ENCODE results near the gene NVL. TPM values are rescaled to one million over a fixed set of nuclear protein-coding genes. Genes with fewer than 3 reads are reported as not detected.
"Not testable (repeated sequence)": the region's sequence is repeated elsewhere in the genome, so short reads cannot be mapped to it uniquely, and the experiment has no call there.

NVL gene
- total RNA-seq, 1 experiment from 2014 or later: 33.4 TPM

DNA sequence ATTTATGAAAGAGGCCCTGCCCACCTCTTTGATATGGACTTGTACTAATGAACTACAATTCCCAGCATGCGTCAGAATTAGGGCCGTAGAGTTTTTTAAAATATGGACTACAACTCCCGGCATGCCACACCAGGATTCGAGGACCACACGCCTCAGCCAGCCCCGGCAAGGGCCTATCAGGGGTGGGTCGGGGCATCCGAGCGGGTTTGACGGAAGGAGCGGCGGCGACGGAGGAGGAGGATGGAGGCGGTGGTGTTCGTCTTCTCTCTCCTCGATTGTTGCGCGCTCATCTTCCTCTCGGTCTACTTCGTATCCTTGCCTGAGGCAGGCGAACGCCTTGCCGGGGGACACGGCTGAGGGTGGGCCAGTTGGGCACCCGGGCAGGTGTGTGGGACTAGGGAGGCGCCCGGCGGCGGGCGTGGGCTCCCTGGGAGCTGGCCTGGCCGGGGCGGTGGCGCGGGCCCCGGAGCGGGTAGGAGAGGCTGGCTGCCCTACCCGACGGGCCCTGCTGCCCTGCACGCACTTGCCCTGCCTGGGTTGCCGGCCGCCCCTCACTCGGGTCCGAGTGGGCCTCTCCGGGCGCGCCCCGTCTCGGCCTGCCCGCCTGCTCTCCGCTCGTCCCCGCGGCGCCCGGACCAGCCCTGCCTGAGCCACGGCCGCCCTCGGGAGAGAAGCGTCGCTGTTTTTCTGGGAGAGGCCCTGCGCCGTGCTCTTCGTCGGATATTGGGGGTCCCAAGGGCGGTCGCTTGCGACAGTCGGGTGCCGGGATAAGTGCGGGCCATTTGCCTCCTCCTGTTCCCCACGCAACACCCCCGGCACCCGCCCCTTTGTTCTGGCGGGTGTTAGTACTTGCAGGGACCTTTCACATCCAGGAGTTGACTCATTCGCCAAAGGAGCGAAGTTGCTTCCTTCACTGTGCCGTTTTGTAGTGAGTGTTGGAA lies 27.0 kb upstream of the NVL start, which contains the start of gene CNIH4 (continued):
- TF ChIP-seq, protein P1, sequence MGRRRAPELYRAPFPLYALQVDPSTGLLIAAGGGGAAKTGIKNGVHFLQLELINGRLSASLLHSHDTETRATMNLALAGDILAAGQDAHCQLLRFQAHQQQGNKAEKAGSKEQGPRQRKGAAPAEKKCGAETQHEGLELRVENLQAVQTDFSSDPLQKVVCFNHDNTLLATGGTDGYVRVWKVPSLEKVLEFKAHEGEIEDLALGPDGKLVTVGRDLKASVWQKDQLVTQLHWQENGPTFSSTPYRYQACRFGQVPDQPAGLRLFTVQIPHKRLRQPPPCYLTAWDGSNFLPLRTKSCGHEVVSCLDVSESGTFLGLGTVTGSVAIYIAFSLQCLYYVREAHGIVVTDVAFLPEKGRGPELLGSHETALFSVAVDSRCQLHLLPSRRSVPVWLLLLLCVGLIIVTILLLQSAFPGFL (CRISPR knock-in tag; IDR thresholded peaks at IDR 0.05; ENCODE audit: borderline replicate concordance): no peak
- no peak for TF ChIP-seq ELF4 (CRISPR knock-in tag; IDR thresholded peaks at IDR 0.05; ENCODE audit: low read depth)

DNA sequence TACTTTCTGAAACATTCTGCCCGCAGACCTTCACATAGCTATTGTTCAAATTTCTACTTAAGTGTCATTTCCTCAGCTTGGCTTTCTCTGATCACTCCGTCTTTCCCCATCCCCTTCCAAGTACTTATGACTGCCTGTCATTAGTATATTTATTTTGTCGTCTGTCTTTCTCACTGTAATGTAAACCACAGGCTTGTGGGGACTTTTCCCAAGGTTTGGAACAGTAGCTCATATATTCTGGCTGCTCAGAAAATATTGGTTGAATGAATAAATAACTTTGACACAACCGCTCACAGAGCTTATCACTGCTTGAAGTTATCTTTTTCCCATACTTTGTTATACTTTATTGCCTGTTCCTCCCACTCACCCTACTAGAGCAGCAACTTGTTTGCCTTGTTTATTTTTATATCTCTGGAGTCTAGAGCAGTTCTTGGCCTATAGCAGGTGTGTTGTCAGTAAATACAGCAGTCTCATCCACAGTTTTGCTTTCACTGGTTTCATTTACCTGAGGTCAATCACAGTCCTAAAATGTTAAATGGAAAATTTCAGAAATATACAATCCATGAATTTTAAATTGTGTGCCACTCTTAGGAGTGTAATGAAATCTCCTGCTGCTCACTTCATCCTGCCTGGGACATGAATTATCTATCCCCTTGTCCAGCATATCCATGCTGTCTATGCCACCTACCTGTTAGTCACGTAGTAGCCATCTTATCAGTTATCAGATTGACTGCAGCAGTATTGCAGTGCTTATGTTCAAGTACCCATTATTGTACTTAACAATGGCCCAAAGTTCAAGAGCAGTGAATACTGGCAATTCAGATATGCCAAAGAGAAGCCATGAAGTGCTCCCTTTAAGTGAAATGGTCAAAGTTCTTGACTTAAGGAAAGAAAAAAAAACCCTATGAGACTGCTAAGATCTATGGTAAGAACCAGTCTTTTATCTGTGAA lies 24.3 kb upstream of the NVL start:
- Mint-ChIP-seq H3K4me1 (peaks cover 16% of the 10 kb centered on the region), H3K27ac (no peak overlapping the region), H3K36me3 (peaks cover 10% of the 10 kb centered on the region), H3K9me3 (peaks cover 13% of the 10 kb centered on the region), H3K27me3 (ENCODE audit: low read depth) (peaks cover 3% of the 10 kb centered on the region; the same call in 1 of the 2 replicates), H3K4me3 (no peak overlapping the region)
- POLR2A ChIA-PET: interaction anchor here (0.6 kb wide), 1 partner anchor 203 kb away, joined by 4 read pairs; no protein-coding TSS in a partner anchor
- TF ChIP-seq ATF1 (CRISPR knock-in tag; IDR thresholded peaks at IDR 0.05) (no peak), SOX15 (CRISPR knock-in tag; IDR thresholded peaks at IDR 0.05) (no peak), ZNF396 (CRISPR knock-in tag; IDR thresholded peaks at IDR 0.05; ENCODE audit: borderline replicate concordance) (no peak)
- TF ChIP-seq, protein P2, sequence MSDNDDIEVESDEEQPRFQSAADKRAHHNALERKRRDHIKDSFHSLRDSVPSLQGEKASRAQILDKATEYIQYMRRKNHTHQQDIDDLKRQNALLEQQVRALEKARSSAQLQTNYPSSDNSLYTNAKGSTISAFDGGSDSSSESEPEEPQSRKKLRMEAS (CRISPR knock-in tag; IDR thresholded peaks at IDR 0.05): no peak
- DNase-seq (ENCODE audit: low spot score) (no peak), ATAC-seq (no peak)
- CTCF ChIA-PET: no interaction called here

DNA sequence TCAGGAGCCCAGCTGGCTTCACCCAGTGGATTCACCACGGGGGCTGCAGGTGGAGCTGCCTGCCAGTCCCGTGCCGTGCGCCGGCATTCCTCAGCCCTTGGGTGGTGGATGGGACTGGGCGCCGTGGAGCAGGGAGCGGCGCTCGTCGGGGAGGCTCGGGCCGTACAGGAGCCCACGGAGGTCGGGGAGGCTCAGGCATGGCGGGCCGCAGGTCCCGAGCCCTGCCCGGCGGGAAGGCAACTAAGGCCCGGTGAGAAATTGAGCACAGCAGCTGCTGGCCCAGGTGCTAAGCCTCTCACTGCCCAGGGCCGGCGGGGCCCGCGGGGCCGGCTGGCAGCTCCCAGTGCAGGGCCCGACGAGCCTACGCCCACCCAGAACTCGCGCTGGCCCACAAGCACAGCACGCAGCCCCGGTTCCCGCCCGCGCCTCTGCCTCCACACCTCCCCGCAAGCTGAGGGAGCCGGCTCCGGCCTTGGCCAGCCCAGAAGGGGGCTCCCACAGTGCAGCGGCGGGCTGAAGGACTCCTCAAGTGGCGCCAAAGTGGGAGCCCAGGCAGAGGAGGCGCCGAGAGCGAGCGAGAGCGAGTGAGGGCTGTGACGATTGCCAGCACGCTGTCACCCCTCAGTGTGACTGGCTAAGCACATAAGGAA lies 22.6 kb upstream of the NVL start:
- CTCF ChIA-PET; H3K4me1 Mint-ChIP-seq; H3K27ac Mint-ChIP-seq; POLR2A ChIA-PET; H3K4me3 Mint-ChIP-seq; H3K27me3 Mint-ChIP-seq (ENCODE audit: low read depth); DNase-seq (ENCODE audit: low spot score); ATAC-seq: not testable (repeated sequence)
- Mint-ChIP-seq H3K9me3 (peaks cover 17% of the 10 kb centered on the region), H3K36me3 (peaks cover 13% of the 10 kb centered on the region)

DNA sequence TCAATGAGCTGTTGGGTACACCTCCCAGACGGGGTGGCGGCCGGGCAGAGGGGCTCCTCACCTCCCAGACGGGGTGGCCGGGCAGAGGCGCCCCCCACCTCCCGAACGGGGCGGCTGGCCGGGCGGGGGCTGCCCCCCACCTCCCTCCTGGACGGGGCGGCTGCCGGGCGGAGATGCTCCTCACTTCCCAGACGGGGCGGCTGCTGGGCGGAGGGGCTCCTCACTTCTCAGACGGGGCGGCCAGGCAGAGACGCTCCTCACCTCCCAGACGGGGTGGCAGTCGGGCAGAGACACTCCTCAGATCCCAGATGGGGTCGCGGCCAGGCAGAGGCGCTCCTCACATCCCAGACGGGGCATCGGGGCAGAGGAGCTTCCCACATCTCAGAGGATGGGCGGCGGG lies 19.7 kb upstream of the NVL start:
- ATAC-seq; DNase-seq (ENCODE audit: low spot score); H3K27me3 Mint-ChIP-seq (ENCODE audit: low read depth); H3K4me3 Mint-ChIP-seq; H3K4me1 Mint-ChIP-seq; H3K27ac Mint-ChIP-seq; POLR2A ChIA-PET; CTCF ChIA-PET: not testable (repeated sequence)
- Mint-ChIP-seq H3K36me3 (peaks cover 17% of the 10 kb centered on the region), H3K9me3 (peaks cover 20% of the 10 kb centered on the region)

DNA sequence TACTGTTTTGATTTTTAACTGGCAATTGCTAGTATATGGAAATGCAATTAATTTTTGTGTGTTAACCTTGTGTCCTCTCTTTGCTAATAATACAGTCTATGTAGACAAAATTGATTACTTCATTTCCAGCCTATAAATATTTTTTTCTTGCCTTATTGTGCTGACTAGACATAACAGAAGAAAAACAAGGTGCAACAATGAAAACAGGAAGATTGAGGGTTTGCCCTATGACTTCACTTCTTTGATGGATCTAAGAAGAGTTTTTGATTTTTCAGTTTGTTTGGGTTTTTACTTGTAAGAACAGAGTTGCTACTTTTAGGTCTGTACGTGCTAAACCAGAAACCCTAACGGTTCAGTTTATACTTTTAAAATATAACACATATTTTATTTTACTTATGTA lies 18.2 kb upstream of the NVL start:
- Mint-ChIP-seq H3K4me3 (no peak overlapping the region), H3K4me1 (no peaks in the 10 kb centered on the region), H3K27me3 (ENCODE audit: low read depth) (peaks cover 7% of the 10 kb centered on the region), H3K27ac (no peak overlapping the region), H3K36me3 (peaks cover 32% of the 10 kb centered on the region), H3K9me3 (peaks cover 31% of the 10 kb centered on the region)
- DNase-seq (ENCODE audit: low spot score) (no peak), ATAC-seq (no peak)
- ChIA-PET CTCF (no interaction called here), POLR2A (no interaction called here)
- no peak for TF ChIP-seq NR3C1 (CRISPR knock-in tag; conservative IDR thresholded peaks at IDR 0.05; ENCODE audit: low read depth)
- TF ChIP-seq NFATC4 (CRISPR knock-in tag; IDR thresholded peaks at IDR 0.05): no peak
- no peak for TF ChIP-seq SOX15 (CRISPR knock-in tag; IDR thresholded peaks at IDR 0.05)
- TF ChIP-seq CREM (CRISPR knock-in tag; IDR thresholded peaks at IDR 0.05): no peak
- TF ChIP-seq IRF2 (CRISPR knock-in tag; IDR thresholded peaks at IDR 0.05; ENCODE audit: borderline replicate concordance, low read depth): no peak
- TF ChIP-seq NR1H2 (CRISPR knock-in tag; IDR thresholded peaks at IDR 0.05): no peak
- TF ChIP-seq, protein P3, sequence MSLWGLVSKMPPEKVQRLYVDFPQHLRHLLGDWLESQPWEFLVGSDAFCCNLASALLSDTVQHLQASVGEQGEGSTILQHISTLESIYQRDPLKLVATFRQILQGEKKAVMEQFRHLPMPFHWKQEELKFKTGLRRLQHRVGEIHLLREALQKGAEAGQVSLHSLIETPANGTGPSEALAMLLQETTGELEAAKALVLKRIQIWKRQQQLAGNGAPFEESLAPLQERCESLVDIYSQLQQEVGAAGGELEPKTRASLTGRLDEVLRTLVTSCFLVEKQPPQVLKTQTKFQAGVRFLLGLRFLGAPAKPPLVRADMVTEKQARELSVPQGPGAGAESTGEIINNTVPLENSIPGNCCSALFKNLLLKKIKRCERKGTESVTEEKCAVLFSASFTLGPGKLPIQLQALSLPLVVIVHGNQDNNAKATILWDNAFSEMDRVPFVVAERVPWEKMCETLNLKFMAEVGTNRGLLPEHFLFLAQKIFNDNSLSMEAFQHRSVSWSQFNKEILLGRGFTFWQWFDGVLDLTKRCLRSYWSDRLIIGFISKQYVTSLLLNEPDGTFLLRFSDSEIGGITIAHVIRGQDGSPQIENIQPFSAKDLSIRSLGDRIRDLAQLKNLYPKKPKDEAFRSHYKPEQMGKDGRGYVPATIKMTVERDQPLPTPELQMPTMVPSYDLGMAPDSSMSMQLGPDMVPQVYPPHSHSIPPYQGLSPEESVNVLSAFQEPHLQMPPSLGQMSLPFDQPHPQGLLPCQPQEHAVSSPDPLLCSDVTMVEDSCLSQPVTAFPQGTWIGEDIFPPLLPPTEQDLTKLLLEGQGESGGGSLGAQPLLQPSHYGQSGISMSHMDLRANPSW (CRISPR knock-in tag; conservative IDR thresholded peaks at IDR 0.05; ENCODE audit: low read depth): no peak
- TF ChIP-seq TEAD1 (CRISPR knock-in tag; IDR thresholded peaks at IDR 0.05): no peak
- no peak for TF ChIP-seq SMAD3 (CRISPR knock-in tag; IDR thresholded peaks at IDR 0.05; ENCODE audit: borderline replicate concordance)
- TF ChIP-seq, protein P4, sequence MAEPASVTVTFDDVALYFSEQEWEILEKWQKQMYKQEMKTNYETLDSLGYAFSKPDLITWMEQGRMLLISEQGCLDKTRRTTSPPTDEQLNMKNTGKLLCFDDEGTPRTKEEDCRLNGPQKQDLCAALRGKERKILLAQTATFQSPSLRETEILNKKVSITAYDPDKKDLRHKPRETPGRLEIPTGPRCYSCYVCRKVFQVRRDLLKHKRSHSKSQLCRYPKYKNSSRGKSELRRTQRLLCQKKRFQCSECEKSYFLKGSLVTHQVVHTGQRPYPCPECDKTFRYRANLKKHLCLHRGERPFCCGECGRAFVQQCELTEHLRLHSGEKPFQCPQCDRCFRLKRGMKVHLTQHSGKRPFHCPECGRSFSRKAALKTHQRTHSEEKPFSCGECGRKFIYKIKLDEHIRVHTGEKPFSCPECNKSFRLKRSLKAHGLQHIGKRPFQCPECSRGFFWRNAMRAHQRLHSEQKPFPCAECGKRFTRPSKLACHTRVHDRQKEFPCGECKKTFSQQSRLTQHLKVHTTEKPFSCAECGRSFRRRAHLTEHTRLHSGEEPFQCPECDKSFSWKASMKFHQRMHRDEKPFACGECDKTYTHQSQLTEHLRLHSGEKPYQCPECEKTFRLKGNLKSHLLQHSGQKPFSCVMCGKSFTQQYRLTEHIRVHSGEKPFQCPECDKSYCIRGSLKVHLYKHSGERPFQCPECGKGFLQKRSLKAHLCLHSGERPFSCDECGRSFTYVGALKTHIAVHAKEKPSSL (CRISPR knock-in tag; conservative IDR thresholded peaks at IDR 0.05): no peak
- TF ChIP-seq, protein P5, sequence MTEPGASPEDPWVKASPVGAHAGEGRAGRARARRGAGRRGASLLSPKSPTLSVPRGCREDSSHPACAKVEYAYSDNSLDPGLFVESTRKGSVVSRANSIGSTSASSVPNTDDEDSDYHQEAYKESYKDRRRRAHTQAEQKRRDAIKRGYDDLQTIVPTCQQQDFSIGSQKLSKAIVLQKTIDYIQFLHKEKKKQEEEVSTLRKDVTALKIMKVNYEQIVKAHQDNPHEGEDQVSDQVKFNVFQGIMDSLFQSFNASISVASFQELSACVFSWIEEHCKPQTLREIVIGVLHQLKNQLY (CRISPR knock-in tag; IDR thresholded peaks at IDR 0.05): no peak

Data from WTC11 (cell line).